Measurements from ENCODE around the gene LGI4.

DNA sequence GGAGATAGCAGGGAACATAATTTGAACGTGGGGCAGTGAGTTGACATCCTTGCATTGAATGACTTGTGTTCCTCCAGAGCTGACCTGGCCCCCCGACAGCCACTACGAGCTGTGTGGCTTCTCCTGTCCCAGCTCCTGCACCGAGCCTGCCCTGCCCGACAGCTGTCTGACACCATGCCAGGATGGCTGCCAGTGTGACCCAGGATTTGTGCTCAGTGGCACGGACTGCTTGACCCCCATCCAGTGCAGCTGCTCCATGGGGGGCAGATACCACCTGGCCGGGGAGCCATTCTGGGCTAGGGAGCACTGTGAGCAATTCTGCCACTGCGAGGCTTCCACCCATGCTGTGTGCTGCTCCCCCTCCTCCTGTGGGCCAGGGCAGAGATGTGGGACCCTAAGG, 48.4 kb downstream of the LGI4 start:
- TF ChIP-seq, protein P1, sequence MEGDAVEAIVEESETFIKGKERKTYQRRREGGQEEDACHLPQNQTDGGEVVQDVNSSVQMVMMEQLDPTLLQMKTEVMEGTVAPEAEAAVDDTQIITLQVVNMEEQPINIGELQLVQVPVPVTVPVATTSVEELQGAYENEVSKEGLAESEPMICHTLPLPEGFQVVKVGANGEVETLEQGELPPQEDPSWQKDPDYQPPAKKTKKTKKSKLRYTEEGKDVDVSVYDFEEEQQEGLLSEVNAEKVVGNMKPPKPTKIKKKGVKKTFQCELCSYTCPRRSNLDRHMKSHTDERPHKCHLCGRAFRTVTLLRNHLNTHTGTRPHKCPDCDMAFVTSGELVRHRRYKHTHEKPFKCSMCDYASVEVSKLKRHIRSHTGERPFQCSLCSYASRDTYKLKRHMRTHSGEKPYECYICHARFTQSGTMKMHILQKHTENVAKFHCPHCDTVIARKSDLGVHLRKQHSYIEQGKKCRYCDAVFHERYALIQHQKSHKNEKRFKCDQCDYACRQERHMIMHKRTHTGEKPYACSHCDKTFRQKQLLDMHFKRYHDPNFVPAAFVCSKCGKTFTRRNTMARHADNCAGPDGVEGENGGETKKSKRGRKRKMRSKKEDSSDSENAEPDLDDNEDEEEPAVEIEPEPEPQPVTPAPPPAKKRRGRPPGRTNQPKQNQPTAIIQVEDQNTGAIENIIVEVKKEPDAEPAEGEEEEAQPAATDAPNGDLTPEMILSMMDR (IDR thresholded peaks at IDR 0.05): no peak
- TF ChIP-seq POLR2A (IDR thresholded peaks at IDR 0.05): no peak
